Activated CD4-positive, alpha-beta T cell treated with anti-CD3 and anti-CD28 coated beads, Interleukin-2, amount 10 ng/mL, durations not matched to agents 7 days and 5 days (primary cell): ENCODE measurements around the gene MYO3A. TPM values are rescaled to one million over a fixed set of nuclear protein-coding genes. Genes with fewer than 3 reads are reported as not detected.
"Not testable (repeated sequence)": the region's sequence is repeated elsewhere in the genome, so short reads cannot be mapped to it uniquely, and the experiment has no call there.

Experiments
- CTCF ChIA-PET: fragments of 350-600 bp; sonication (Branson Sonifier 250); formaldehyde crosslinking; loops from one replicate; lab custom pipeline; 2021; ENCODE audit warnings: antibody characterized with exemption; lab: Charles Lee
- POLR2A ChIA-PET: fragments of 350-600 bp; sonication (Branson Sonifier 250); formaldehyde crosslinking; loops from one replicate; lab custom pipeline; 2021; ENCODE audit warnings: antibody characterized with exemption; lab: Charles Lee
- DNase-seq: peaks from one replicate; pipeline ENCODE4 v3.0.0-alpha.2; 2020
- H3K27ac Mint-ChIP-seq: one replicate; pipeline ENCODE4 v1.8.0; 2021; ENCODE audit warnings: mild to moderate bottlenecking, moderate library complexity, mixed read lengths
- H3K27me3 Mint-ChIP-seq: one replicate; pipeline ENCODE4 v1.8.0; 2021; ENCODE audit warnings: mixed read lengths
- H3K36me3 Mint-ChIP-seq: one replicate; pipeline ENCODE4 v1.8.0; 2021; ENCODE audit warnings: low read depth, mixed read lengths
- H3K4me1 Mint-ChIP-seq: one replicate; pipeline ENCODE4 v1.8.0; 2021; ENCODE audit warnings: mixed read lengths
- H3K4me3 Mint-ChIP-seq: one replicate; pipeline ENCODE4 v1.8.0; 2021; ENCODE audit warnings: mild to moderate bottlenecking, moderate library complexity, mixed read lengths
- H3K9me3 Mint-ChIP-seq: one replicate; pipeline ENCODE4 v1.8.0; 2021; ENCODE audit warnings: mixed read lengths
- total RNA-seq, 2 experiments: library from RNA; stranded (reverse); gene quantifications; one replicate each; pipeline ENCODE4 v1.2.3, GENCODE V29; 2021

MYO3A gene
- total RNA-seq, 2 experiments from 2014 or later: not detected

- no peak overlapping the region for H3K27ac Mint-ChIP-seq
- POLR2A ChIA-PET: no interaction called here
- H3K36me3 Mint-ChIP-seq: no peaks in the 10 kb centered on the region
- H3K4me1 Mint-ChIP-seq: no peaks in the 10 kb centered on the region
- no peak for DNase-seq
- no peak overlapping the region for H3K4me3 Mint-ChIP-seq
- peaks cover 2% of the 10 kb centered on the region for H3K9me3 Mint-ChIP-seq
- peaks cover 3% of the 10 kb centered on the region for H3K27me3 Mint-ChIP-seq
- CTCF ChIA-PET: no interaction called here
Measured at GRCh38 chr10:26052326-26052725, 118.3 kb downstream of the MYO3A start.

- H3K4me1 Mint-ChIP-seq: no peaks in the 10 kb centered on the region
- H3K4me3 Mint-ChIP-seq: no peak overlapping the region
- H3K36me3 Mint-ChIP-seq: no peaks in the 10 kb centered on the region
- H3K9me3 Mint-ChIP-seq: peaks cover 2% of the 10 kb centered on the region
- no peak overlapping the region for H3K27ac Mint-ChIP-seq
- CTCF ChIA-PET: no interaction called here
- no peak for DNase-seq
- peaks cover 3% of the 10 kb centered on the region for H3K27me3 Mint-ChIP-seq
- POLR2A ChIA-PET: no interaction called here
Measured at GRCh38 chr10:26057466-26057865, 123.4 kb downstream of the MYO3A start.

GRCh38 chr10:26064106-26064505 lies 130.1 kb downstream of the MYO3A start:
- Mint-ChIP-seq H3K4me3 (no peak overlapping the region), H3K27ac (no peak overlapping the region), H3K36me3 (no peaks in the 10 kb centered on the region), H3K27me3 (no peaks in the 10 kb centered on the region), H3K4me1 (no peaks in the 10 kb centered on the region), H3K9me3 (no peaks in the 10 kb centered on the region)
- DNase-seq: no peak
- POLR2A ChIA-PET: no interaction called here
- CTCF ChIA-PET: no interaction called here

- Mint-ChIP-seq H3K9me3 (no peaks in the 10 kb centered on the region), H3K4me3 (no peak overlapping the region)
Measured at GRCh38 chr10:26067680-26068079, 133.7 kb downstream of the MYO3A start.

GRCh38 chr10:26080971-26081370 lies 146.9 kb downstream of the MYO3A start:
- H3K4me3 Mint-ChIP-seq, H3K27me3 Mint-ChIP-seq, H3K36me3 Mint-ChIP-seq, H3K4me1 Mint-ChIP-seq, H3K9me3 Mint-ChIP-seq, CTCF ChIA-PET, POLR2A ChIA-PET, DNase-seq, H3K27ac Mint-ChIP-seq: not testable (repeated sequence)

More at GRCh38 chr10:26067680-26068079, 133.7 kb downstream of the MYO3A start:
- no peak for DNase-seq
- no peaks in the 10 kb centered on the region for H3K27me3 Mint-ChIP-seq
- ChIA-PET POLR2A (no interaction called here), CTCF (no interaction called here)
- H3K36me3 Mint-ChIP-seq: no peaks in the 10 kb centered on the region
- H3K27ac Mint-ChIP-seq: no peak overlapping the region
- H3K4me1 Mint-ChIP-seq: no peaks in the 10 kb centered on the region

- Mint-ChIP-seq H3K4me1 (peaks cover 4% of the 10 kb centered on the region), H3K27ac (no peak overlapping the region), H3K27me3 (peaks cover 4% of the 10 kb centered on the region), H3K4me3 (no peak overlapping the region), H3K36me3 (no peaks in the 10 kb centered on the region), H3K9me3 (no peaks in the 10 kb centered on the region)
- CTCF ChIA-PET: no interaction called here
- no peak for DNase-seq
- POLR2A ChIA-PET: no interaction called here
Measured at GRCh38 chr10:26081459-26081858, 147.4 kb downstream of the MYO3A start.

- Mint-ChIP-seq H3K36me3 (no peaks in the 10 kb centered on the region), H3K4me1 (no peaks in the 10 kb centered on the region), H3K27me3 (peaks cover 3% of the 10 kb centered on the region), H3K9me3 (no peaks in the 10 kb centered on the region), H3K4me3 (no peak overlapping the region), H3K27ac (no peak overlapping the region)
- POLR2A ChIA-PET: no interaction called here
- CTCF ChIA-PET: no interaction called here
- DNase-seq: no peak
Measured at GRCh38 chr10:26085549-26085948, 151.5 kb downstream of the MYO3A start.

- POLR2A ChIA-PET: no interaction called here
- Mint-ChIP-seq H3K27me3 (peaks cover 3% of the 10 kb centered on the region), H3K9me3 (no peaks in the 10 kb centered on the region), H3K27ac (no peak overlapping the region), H3K4me3 (no peak overlapping the region), H3K36me3 (no peaks in the 10 kb centered on the region), H3K4me1 (no peaks in the 10 kb centered on the region)
- no peak for DNase-seq
- CTCF ChIA-PET: no interaction called here
Measured at GRCh38 chr10:26087666-26088065, 153.6 kb downstream of the MYO3A start.

- Mint-ChIP-seq H3K9me3 (no peaks in the 10 kb centered on the region), H3K27ac (no peak overlapping the region), H3K4me1 (no peaks in the 10 kb centered on the region), H3K27me3 (peaks cover 3% of the 10 kb centered on the region), H3K36me3 (no peaks in the 10 kb centered on the region), H3K4me3 (no peak overlapping the region)
- no peak for DNase-seq
- CTCF ChIA-PET: no interaction called here
- POLR2A ChIA-PET: no interaction called here
Measured at GRCh38 chr10:26090026-26090425, 156.0 kb downstream of the MYO3A start.

GRCh38 chr10:26090762-26091161 lies 156.7 kb downstream of the MYO3A start:
- H3K4me3 Mint-ChIP-seq: no peak overlapping the region
- no peaks in the 10 kb centered on the region for H3K4me1 Mint-ChIP-seq
- peaks cover 1% of the 10 kb centered on the region for H3K27me3 Mint-ChIP-seq
- H3K27ac Mint-ChIP-seq: no peak overlapping the region
- H3K9me3 Mint-ChIP-seq: no peaks in the 10 kb centered on the region
- DNase-seq: no peak
- ChIA-PET CTCF (no interaction called here), POLR2A (no interaction called here)
- H3K36me3 Mint-ChIP-seq: no peaks in the 10 kb centered on the region

- no peak for DNase-seq
- Mint-ChIP-seq H3K9me3 (no peaks in the 10 kb centered on the region), H3K27me3 (no peaks in the 10 kb centered on the region), H3K27ac (no peak overlapping the region), H3K4me1 (no peaks in the 10 kb centered on the region), H3K4me3 (no peak overlapping the region), H3K36me3 (no peaks in the 10 kb centered on the region)
- CTCF ChIA-PET: no interaction called here
- POLR2A ChIA-PET: no interaction called here
Measured at GRCh38 chr10:26093229-26093628, 159.2 kb downstream of the MYO3A start.

- CTCF ChIA-PET: no interaction called here
- Mint-ChIP-seq H3K9me3 (no peaks in the 10 kb centered on the region), H3K27me3 (no peaks in the 10 kb centered on the region), H3K27ac (no peak overlapping the region), H3K36me3 (no peaks in the 10 kb centered on the region), H3K4me3 (no peak overlapping the region), H3K4me1 (no peaks in the 10 kb centered on the region)
- POLR2A ChIA-PET: no interaction called here
- DNase-seq: no peak
Measured at GRCh38 chr10:26095781-26096180, 161.8 kb downstream of the MYO3A start.

GRCh38 chr10:26097549-26097948 lies 163.5 kb downstream of the MYO3A start:
- POLR2A ChIA-PET, H3K27ac Mint-ChIP-seq, H3K27me3 Mint-ChIP-seq, H3K4me3 Mint-ChIP-seq, CTCF ChIA-PET, H3K9me3 Mint-ChIP-seq, H3K36me3 Mint-ChIP-seq, DNase-seq, H3K4me1 Mint-ChIP-seq: not testable (repeated sequence)

GRCh38 chr10:26112532-26112931 lies 178.5 kb downstream of the MYO3A start:
- no peak for DNase-seq
- no peak overlapping the region for H3K4me3 Mint-ChIP-seq
- POLR2A ChIA-PET: no interaction called here
- H3K27ac Mint-ChIP-seq: no peak overlapping the region
- H3K9me3 Mint-ChIP-seq: no peaks in the 10 kb centered on the region
- no peaks in the 10 kb centered on the region for H3K36me3 Mint-ChIP-seq
- CTCF ChIA-PET: no interaction called here
- no peaks in the 10 kb centered on the region for H3K4me1 Mint-ChIP-seq
- H3K27me3 Mint-ChIP-seq: peaks cover 8% of the 10 kb centered on the region
